ENCODE results near the gene VAMP5. TPM values are rescaled to one million over a fixed set of nuclear protein-coding genes. Genes with fewer than 3 reads are reported as not detected.

The VAMP5 gene
- total RNA-seq, 1 experiment from 2014 or later, result 6.3 TPM

DNA sequence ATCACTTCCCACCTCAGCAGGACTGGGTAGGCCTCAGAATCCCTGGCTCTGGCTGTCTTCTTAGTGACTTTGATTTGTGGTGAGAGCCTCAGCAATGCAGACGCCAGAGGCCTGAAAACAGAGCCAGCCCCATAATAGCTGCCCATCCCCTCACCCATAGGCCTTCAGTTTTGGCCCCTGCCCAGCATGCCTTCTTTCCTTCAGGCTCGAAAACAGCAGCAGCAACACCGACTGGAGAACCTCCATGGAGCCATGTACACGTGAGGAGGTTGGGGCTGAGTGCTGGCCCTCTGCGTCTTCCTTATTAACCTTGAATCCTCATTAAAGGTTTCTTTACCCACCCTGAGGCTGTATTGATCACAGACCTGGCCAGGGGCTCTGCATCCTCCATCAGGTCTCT is 13.0 kb downstream of the VAMP5 start:
- DNase-seq (ENCODE audit: low spot score), result no peak
- H3K4me1 Mint-ChIP-seq, result peaks cover 17% of the 10 kb centered on the region
- peak overlapping the region; percentile 98 for H3K4me3 Mint-ChIP-seq
- H3K9me3 Mint-ChIP-seq, result no peaks in the 10 kb centered on the region
- no peak for ATAC-seq
- no peaks in the 10 kb centered on the region; the same call in 1 of the 2 replicates for H3K27me3 Mint-ChIP-seq (ENCODE audit: low read depth)
- ChIA-PET CTCF (no interaction called here), POLR2A (no interaction called here)
- H3K36me3 Mint-ChIP-seq, result peaks cover 16% of the 10 kb centered on the region
- no peak overlapping the region for H3K27ac Mint-ChIP-seq
- TF ChIP-seq, protein P1, sequence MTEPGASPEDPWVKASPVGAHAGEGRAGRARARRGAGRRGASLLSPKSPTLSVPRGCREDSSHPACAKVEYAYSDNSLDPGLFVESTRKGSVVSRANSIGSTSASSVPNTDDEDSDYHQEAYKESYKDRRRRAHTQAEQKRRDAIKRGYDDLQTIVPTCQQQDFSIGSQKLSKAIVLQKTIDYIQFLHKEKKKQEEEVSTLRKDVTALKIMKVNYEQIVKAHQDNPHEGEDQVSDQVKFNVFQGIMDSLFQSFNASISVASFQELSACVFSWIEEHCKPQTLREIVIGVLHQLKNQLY (CRISPR knock-in tag; IDR thresholded peaks at IDR 0.05), result no peak
- TF ChIP-seq, protein P2, sequence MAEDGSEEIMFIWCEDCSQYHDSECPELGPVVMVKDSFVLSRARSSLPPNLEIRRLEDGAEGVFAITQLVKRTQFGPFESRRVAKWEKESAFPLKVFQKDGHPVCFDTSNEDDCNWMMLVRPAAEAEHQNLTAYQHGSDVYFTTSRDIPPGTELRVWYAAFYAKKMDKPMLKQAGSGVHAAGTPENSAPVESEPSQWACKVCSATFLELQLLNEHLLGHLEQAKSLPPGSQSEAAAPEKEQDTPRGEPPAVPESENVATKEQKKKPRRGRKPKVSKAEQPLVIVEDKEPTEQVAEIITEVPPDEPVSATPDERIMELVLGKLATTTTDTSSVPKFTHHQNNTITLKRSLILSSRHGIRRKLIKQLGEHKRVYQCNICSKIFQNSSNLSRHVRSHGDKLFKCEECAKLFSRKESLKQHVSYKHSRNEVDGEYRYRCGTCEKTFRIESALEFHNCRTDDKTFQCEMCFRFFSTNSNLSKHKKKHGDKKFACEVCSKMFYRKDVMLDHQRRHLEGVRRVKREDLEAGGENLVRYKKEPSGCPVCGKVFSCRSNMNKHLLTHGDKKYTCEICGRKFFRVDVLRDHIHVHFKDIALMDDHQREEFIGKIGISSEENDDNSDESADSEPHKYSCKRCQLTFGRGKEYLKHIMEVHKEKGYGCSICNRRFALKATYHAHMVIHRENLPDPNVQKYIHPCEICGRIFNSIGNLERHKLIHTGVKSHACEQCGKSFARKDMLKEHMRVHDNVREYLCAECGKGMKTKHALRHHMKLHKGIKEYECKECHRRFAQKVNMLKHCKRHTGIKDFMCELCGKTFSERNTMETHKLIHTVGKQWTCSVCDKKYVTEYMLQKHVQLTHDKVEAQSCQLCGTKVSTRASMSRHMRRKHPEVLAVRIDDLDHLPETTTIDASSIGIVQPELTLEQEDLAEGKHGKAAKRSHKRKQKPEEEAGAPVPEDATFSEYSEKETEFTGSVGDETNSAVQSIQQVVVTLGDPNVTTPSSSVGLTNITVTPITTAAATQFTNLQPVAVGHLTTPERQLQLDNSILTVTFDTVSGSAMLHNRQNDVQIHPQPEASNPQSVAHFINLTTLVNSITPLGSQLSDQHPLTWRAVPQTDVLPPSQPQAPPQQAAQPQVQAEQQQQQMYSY (CRISPR knock-in tag; IDR thresholded peaks at IDR 0.05), result no peak
- TF ChIP-seq SMAD3 (CRISPR knock-in tag; IDR thresholded peaks at IDR 0.05; ENCODE audit: borderline replicate concordance) (no peak), GABPB1 (CRISPR knock-in tag; IDR thresholded peaks at IDR 0.05) (no peak), EMX1 (CRISPR knock-in tag; IDR thresholded peaks at IDR 0.05) (no peak), NR3C1 (CRISPR knock-in tag; conservative IDR thresholded peaks at IDR 0.05; ENCODE audit: low read depth) (no peak), FOXJ3 (CRISPR knock-in tag; IDR thresholded peaks at IDR 0.05; ENCODE audit: borderline replicate concordance) (no peak), PRRX2 (CRISPR knock-in tag; IDR thresholded peaks at IDR 0.05) (no peak), ZNF396 (CRISPR knock-in tag; IDR thresholded peaks at IDR 0.05; ENCODE audit: borderline replicate concordance) (no peak), KAT7 (CRISPR knock-in tag; IDR thresholded peaks at IDR 0.05; ENCODE audit: borderline replicate concordance) (no peak), ZBTB21 (CRISPR knock-in tag; IDR thresholded peaks at IDR 0.05; ENCODE audit: borderline replicate concordance) (no peak), TEAD1 (CRISPR knock-in tag; IDR thresholded peaks at IDR 0.05) (no peak), ZNF232 (CRISPR knock-in tag; IDR thresholded peaks at IDR 0.05) (no peak), RORB (CRISPR knock-in tag; IDR thresholded peaks at IDR 0.05) (no peak), ZNF317 (CRISPR knock-in tag; IDR thresholded peaks at IDR 0.05; ENCODE audit: borderline replicate concordance, low read depth) (no peak)
- TF ChIP-seq, protein P3, sequence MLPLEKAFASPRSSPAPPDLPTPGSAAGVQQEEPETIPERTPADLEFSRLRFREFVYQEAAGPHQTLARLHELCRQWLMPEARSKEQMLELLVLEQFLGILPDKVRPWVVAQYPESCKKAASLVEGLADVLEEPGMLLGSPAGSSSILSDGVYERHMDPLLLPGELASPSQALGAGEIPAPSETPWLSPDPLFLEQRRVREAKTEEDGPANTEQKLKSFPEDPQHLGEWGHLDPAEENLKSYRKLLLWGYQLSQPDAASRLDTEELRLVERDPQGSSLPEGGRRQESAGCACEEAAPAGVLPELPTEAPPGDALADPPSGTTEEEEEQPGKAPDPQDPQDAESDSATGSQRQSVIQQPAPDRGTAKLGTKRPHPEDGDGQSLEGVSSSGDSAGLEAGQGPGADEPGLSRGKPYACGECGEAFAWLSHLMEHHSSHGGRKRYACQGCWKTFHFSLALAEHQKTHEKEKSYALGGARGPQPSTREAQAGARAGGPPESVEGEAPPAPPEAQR (CRISPR knock-in tag; IDR thresholded peaks at IDR 0.05), result no peak
- TF ChIP-seq, protein P4, sequence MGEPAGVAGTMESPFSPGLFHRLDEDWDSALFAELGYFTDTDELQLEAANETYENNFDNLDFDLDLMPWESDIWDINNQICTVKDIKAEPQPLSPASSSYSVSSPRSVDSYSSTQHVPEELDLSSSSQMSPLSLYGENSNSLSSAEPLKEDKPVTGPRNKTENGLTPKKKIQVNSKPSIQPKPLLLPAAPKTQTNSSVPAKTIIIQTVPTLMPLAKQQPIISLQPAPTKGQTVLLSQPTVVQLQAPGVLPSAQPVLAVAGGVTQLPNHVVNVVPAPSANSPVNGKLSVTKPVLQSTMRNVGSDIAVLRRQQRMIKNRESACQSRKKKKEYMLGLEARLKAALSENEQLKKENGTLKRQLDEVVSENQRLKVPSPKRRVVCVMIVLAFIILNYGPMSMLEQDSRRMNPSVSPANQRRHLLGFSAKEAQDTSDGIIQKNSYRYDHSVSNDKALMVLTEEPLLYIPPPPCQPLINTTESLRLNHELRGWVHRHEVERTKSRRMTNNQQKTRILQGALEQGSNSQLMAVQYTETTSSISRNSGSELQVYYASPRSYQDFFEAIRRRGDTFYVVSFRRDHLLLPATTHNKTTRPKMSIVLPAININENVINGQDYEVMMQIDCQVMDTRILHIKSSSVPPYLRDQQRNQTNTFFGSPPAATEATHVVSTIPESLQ (CRISPR knock-in tag; IDR thresholded peaks at IDR 0.05), result no peak

DNA sequence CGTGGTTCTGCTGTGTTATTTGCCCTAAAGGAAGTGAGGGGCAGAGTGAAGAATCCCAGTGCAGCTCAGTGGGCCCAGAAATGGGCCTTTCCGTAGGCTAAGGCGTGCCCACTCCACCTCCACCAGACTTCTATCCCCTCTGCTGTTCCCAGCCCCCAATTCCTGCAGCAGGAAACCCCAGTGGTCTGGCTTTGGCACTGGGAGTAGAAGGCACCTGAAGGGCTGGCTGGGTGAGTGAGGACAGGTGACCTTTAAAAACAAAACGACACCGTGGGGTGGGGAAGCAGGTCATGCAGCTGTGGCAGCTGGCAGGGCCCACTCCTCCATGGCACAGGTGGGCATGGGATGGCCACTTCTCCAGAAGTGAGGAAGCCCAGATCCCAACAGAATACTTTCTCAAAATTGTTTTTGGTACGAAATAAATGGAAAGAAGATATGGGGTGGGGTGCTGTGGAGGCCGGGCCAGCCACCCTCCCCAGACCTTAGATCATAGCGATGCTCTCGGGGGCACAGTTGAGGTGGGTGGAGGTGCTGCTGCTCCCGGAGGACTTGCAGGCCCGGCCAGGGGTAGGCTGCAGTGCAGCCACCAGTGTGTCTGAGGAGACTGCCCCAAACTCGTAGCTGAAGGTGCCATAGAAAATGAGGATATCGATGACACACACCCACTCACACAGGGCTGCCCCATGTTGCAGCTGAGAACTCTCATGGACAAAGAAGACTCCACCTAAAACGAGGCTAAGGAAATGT is 14.5 kb downstream of the VAMP5 start:
- no peaks in the 10 kb centered on the region for H3K27me3 Mint-ChIP-seq (ENCODE audit: low read depth)
- no peak overlapping the region for H3K27ac Mint-ChIP-seq
- DNase-seq (ENCODE audit: low spot score), result no peak
- ChIA-PET POLR2A (no interaction called here), CTCF (no interaction called here)
- no peak overlapping the region for H3K4me3 Mint-ChIP-seq
- H3K36me3 Mint-ChIP-seq, result peaks cover 16% of the 10 kb centered on the region
- H3K4me1 Mint-ChIP-seq, result peaks cover 20% of the 10 kb centered on the region
- ATAC-seq, result no peak
- H3K9me3 Mint-ChIP-seq, result no peaks in the 10 kb centered on the region
- TF ChIP-seq, protein P5, sequence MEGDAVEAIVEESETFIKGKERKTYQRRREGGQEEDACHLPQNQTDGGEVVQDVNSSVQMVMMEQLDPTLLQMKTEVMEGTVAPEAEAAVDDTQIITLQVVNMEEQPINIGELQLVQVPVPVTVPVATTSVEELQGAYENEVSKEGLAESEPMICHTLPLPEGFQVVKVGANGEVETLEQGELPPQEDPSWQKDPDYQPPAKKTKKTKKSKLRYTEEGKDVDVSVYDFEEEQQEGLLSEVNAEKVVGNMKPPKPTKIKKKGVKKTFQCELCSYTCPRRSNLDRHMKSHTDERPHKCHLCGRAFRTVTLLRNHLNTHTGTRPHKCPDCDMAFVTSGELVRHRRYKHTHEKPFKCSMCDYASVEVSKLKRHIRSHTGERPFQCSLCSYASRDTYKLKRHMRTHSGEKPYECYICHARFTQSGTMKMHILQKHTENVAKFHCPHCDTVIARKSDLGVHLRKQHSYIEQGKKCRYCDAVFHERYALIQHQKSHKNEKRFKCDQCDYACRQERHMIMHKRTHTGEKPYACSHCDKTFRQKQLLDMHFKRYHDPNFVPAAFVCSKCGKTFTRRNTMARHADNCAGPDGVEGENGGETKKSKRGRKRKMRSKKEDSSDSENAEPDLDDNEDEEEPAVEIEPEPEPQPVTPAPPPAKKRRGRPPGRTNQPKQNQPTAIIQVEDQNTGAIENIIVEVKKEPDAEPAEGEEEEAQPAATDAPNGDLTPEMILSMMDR (IDR thresholded peaks at IDR 0.05), result no peak
- TF ChIP-seq, protein P6, sequence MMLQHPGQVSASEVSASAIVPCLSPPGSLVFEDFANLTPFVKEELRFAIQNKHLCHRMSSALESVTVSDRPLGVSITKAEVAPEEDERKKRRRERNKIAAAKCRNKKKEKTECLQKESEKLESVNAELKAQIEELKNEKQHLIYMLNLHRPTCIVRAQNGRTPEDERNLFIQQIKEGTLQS (CRISPR knock-in tag; conservative IDR thresholded peaks at IDR 0.05), result no peak
- TF ChIP-seq ESRRA (CRISPR knock-in tag; IDR thresholded peaks at IDR 0.05; ENCODE audit: borderline replicate concordance) (no peak), CREM (CRISPR knock-in tag; IDR thresholded peaks at IDR 0.05) (no peak), OVOL2 (CRISPR knock-in tag; IDR thresholded peaks at IDR 0.05; ENCODE audit: borderline replicate concordance) (no peak), FOXP1 (CRISPR knock-in tag; IDR thresholded peaks at IDR 0.05; ENCODE audit: borderline replicate concordance) (no peak), SMAD3 (CRISPR knock-in tag; IDR thresholded peaks at IDR 0.05; ENCODE audit: borderline replicate concordance) (no peak)
- TF ChIP-seq, protein P7, sequence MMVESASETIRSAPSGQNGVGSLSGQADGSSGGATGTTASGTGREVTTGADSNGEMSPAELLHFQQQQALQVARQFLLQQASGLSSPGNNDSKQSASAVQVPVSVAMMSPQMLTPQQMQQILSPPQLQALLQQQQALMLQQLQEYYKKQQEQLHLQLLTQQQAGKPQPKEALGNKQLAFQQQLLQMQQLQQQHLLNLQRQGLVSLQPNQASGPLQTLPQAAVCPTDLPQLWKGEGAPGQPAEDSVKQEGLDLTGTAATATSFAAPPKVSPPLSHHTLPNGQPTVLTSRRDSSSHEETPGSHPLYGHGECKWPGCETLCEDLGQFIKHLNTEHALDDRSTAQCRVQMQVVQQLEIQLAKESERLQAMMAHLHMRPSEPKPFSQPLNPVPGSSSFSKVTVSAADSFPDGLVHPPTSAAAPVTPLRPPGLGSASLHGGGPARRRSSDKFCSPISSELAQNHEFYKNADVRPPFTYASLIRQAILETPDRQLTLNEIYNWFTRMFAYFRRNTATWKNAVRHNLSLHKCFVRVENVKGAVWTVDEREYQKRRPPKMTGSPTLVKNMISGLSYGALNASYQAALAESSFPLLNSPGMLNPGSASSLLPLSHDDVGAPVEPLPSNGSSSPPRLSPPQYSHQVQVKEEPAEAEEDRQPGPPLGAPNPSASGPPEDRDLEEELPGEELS (CRISPR knock-in tag; IDR thresholded peaks at IDR 0.05), result no peak
